DMS 273 (cell line): ENCODE results near the gene ANKRD18A.
"Not testable (repeated sequence)": the region's sequence is repeated elsewhere in the genome, so short reads cannot be mapped to it uniquely, and the experiment has no call there.

Experiments used
- DNase-seq: peaks from one replicate; lab custom pipeline; 2025; ENCODE audit not compliant: unreplicated experiment; lab: John Stamatoyannopoulos, UW

ANKRD18A gene

DNA sequence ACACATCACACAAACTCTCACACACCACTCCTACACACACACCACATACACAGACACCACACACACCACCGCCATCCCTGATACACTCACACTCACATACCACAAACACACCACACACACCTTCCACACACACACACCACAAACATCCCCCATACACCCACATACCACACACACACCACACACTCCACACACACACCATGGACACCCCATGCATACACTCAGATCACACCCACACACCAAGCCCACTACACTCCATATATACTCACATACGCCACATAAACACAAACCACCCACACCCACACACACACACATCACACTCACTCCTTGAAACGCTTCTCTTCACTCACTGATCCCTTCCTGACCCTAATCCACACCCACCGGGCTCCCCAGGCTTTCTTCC, 9.1 kb upstream of the ANKRD18A start:
- no peak for DNase-seq

DNA sequence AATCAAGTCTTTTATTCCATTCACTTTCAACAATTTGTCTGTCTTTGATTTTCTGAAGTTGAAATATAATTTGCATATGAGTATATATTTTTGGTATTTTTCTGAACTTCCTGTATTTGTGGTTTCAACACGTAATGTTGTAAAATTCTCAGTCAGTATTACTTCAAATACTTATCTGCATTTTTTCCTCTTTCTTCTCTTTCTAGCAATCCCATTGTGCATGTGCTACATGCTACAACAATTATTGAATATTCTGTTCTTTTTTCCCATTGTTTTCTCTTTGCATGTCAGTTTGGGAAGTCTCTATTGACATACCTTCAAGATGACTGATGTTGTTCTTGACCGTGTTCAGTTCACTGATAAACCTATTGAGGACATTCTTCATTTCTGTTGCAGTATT, 5.6 kb upstream of the ANKRD18A start:
- no peak for DNase-seq

DNA sequence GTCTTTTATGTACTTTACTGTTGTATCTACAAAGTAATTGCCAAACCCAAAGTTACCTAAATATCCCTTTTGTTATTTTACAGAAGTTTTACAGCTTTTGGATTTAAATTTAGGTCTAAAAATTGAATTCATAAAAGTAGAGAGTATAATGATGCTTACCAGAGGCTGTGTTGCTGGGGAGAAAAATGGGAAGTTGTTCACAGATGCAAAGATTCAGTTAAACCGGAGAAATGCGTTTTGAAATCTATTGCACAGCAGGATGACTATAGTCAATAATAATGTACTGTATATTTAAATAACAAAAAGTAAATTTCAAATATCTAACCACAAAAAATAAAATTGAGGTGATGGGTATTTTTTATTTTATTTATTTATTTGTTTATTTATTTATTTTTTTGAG, 2.6 kb upstream of the ANKRD18A start:
- DNase-seq: no peak

DNA sequence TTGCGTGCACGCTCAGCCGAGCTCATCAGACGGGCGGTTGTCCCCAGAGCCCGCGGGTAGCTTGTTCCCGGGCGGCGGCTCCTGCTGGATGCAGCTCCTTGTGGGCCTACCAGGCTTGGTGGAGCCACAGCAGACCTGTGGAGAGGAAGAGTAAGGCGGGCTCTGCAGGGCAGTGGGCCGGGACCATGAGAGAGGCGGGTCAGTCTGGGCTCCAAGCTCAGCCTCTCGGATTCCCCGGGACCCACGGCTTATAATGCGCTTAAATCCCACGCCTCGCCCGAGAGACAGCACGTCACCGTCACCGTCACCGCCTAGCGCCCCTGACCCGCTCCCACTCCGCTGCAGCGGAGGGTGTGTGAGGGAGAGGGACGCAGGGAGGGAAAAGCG, 1.9 kb upstream of the ANKRD18A start:
- peak; percentile 83 for DNase-seq

DNA sequence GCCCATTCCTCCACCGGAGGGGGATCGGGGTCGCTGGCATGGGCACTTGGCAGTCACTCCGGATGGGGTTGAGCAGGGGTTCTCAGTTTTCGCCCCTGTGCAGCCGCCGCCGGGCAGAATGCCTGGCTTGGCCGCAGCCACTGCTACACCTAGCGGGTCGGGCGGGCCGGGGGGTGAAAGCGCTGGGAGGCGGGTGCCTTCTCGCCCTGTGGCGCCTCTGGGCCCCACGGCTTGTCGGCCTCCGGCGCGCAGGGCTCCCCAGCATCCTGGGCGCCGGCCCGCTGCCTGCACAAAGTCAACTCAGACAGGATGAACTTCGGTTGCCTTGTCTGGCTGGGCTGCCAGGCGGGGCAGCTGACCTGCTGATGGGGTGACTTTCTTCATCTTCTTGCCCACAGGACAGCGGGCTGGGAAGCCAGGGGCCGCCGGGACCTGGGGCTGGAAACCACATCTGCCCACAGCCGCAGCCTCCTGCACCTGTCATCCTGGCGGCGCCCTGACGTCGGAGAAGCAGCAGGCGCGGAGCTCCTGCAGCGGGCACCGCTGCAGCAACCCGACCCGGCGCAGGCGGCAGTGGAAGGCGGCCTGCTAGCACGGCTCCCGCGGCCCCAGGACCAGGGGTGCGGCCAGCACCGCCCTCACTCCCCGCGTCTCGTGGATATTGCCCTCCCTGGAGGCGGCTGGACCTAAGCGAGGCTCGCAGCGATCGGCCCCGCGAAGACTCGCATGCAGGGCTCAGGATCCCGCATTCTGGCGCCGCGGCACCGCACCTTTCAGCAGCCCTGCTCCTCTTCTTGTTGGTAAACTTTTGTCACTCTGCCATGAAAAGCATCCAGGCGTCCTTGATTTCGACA, 1.3 kb upstream of the ANKRD18A start:
- DNase-seq: peak; percentile 79

DNA sequence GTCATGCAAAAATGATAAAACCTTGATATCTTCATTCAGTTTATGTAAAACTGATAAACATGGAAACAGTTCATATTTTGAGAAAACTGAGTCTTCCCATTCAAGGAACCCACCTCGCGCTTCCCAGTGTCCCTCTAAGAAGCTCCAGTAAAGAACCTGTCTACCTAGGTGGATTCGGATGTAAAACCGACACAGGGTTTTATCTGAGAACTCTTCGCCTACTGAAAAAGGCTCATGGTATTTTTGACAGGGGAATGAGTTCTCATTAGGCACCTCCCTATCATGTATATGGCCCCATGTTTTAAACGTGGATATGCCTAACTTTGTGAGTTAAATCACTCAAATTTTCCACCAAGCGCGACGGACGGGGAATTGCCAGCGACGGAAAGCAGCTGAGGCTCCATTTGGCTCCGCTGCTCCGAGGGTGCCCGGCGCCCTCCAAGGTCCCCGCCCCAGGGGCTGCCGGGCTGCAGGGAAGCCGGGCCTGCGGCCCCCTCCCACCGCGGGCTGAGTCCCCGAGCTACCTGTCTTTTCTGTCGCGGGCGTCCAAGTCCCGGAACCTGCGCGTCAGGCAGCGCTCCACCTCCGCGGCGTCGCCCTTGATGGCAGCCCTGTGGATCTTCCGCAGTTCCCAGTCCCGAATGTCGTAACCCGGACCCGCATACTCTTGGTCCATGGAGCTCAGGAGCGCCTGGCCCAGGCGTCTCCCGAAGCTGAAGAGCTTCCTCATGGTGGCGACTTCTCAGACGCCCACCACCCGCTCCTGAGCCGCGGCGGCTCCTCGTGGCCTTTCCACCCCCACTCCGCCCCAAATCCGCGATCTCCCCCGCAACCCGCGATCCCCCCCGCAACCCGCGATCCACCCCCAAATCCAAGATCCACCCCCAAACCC, 594 bp downstream of the ANKRD18A start:
- peak; percentile 73 for DNase-seq

DNA sequence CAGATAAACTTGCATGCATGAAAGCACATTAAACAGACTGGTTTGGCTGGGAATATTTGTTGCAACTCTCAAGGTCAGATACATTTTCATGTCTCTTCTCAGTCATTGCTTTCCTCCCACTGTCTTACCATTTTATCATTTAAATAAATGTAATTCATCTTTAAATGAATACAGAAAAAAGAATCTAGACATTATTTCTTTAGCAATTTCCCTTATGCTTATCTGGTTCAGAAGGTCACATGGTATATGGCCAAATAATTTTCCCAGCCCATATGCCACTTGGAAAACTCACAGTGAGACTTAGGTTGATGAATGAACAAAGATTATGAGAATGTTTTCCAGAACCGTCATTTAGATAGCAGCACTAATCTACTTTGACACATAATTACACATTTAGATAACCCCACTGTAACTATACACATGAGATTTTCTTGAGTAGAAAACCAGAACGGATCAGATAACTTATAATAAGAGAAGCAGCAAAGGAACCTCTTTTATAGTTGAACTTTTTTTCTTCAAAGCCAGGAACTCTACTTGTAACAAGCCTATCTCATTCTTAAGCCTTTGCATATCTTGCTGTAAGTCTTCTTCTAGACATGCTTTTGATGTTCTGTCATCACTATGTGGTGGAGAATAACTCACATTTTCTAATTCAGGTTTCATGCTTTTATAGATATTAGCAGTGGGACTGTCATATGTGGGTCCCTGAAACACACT, 22.2 kb downstream of the ANKRD18A start:
- not testable (repeated sequence) for DNase-seq

DNA sequence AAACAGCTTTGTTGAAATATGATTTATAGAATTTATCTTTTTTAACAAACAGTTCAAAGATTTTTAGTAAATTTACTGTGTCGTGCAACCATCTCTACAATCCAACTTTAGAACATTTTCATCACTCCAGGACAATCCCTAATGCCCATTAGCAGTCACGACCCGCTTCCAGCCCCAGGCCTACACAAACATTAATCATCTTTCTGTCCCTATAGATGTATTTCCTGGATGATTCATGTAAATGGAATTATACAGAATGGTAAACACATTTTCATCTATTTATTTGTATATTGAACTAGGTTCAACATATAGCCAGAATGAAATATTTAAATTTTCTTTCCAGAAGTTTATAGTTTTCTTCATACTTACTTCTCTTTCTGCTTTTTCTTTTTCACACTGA, 25.3 kb downstream of the ANKRD18A start:
- DNase-seq: not testable (repeated sequence)

DNA sequence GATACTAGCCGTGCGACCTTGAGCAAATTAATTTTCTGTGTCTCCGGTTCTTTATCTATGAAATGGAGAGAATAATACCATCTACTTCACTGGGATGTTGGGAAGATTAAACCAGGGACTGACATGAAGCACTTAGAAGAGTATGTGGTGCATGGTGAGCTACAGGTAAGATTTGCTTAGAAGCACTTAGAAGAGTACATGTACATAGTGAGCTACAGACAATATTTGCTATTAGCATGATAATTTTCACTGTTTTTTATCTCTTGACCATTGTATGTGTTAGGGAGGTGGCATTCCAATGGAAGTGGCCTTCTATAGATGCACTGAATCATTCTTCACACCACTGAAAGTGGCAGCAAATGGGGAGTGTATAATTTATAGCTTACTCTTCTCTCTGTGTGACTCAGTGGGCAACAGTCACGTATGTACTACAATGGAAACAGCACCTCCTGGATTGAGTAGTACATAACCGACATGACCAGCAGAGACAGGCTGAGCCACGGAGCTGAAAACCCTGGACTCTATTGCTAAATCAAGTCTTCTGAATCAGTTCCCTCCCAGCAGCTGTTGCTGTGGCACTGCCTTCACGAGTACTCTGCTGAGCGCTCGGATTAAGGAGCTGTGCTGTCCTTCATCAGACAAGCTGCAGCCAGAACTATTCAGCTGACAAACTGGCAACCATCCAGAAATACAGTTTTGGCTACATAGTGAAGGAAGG, 28.9 kb downstream of the ANKRD18A start:
- DNase-seq: peak; percentile 7

DNA sequence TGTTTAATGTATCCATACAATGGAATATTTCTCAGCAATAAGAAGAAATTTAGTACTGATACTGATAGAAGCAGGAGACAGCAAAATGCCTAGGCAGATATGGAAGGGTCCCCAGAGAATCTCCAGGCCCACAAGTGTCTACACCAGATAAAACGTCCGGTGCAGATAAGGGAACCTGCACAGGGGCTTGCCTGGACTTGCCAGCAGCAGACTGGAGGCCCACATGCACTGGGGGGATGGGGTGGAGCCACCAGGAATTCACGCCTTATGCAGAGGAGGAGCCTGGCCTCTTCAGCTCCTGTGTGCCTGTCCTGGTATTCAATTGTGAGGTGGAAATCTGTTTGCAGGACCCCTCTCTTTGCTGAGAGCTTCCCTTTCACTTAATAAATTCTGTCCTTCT, 36.6 kb downstream of the ANKRD18A start:
- not testable (repeated sequence) for DNase-seq

DNA sequence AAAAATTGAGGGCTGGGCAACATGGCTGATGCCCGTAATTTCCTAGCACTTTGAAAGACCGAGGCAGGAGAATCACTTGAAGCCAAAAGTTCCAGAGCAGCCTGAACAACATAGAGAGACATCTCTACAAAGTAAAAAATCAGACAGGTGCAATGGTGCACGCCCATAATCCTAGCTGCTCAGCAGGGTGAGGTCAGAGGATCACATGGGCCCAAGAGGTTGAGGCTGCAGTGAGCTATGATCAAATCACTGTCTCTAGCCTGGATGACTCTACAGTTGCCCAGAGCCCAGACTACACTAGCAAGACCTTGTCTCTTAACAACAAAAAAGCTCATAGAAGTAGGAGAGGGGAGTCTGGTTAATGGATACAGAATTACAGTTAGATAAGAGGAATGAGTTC, 40.3 kb downstream of the ANKRD18A start:
- not testable (repeated sequence) for DNase-seq

DNA sequence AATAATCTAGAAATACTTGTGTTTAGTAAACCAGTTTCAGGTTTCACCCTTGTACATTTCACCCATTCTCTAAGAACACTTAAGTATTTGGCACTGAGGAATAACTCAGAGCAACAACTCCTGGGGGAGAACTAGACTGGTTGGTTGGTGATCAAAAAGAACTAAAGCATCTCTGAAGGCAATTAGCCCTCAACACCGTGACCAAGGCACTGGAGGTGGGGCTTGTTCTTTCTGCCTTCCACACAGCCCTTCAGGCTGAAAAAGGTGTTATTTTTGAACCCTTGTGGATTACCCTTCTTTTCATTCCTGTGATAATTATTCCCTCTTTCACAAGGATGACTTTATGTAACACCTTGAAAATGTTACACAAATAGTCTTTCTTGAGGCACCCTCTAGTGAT, 44.2 kb downstream of the ANKRD18A start:
- DNase-seq: not testable (repeated sequence)

DNA sequence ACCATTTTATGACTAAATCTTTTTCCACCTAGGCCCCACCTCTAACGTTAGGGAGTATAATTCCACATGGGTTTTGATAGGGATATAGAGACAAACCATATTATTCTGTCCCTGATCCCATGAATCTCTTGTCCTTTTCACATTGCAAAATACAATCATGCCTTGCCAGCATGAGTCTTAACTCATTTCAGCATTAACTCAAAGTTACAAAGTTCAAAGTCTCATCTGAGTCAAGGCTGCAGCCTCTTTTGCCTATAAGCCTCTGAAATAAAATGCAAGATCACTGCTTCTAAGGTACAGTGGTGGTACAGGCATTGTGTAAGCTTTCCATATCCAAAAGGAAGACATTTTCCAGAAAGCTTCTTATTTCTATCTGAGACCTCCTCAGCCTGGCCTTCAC, 54.3 kb downstream of the ANKRD18A start:
- DNase-seq: not testable (repeated sequence)

DNA sequence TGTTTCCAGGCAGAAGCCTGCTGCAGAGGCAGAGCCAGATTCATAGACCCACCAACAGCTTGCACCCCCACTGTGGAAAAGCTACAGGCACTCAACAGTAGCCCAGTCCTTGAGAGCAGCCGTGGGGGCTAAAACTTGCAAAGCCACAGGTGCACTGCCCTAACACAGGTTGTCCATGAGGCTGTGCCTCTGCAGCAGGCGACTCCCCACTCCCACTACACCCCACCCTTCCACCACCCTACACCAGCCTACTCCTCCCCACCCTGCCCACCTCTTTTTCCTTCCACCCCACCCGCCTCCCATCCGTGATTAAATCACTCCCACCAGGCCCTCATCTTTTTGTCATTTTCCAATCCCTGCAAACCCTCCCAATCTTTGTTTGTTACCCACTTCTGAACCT, 55.2 kb downstream of the ANKRD18A start:
- DNase-seq: not testable (repeated sequence)

DNA sequence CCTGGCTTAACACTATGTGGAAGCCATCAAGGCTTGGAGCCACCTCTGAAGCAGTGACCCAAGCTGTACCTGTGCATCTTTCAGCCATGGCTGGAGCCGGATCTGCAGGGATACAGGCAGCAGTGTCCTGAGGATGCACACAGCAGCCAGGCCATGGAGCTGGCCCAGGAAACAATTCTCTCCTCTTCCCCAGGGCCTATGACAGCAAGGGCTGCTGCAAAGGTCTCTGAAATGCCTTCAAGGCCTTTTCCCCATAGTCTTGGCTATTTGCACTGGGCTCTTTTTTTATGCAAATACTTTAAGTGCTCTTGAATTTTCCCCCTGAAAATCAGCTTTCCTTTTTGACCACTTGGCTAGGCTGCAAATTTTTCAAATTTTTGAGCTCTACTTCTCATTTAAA, 56.5 kb downstream of the ANKRD18A start:
- DNase-seq: not testable (repeated sequence)

DNA sequence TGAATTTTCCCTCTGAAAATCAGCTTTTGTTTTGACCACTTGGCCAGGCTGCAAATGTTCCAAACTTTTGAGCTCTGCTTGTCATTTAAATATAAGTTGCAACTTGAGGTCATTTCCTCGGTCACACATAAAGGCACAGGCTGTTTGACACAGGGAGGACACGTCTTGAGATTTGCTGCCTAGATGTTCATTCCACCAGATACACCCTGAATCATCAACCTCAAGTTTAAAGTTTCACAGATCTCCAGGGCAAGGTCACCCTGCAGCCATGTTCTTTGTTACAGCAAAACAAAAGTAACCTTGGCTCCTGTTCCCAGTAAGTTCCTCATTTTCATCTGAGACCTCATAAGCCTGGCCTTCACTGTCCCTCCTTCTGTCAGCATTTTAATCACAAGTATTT, 59.3 kb downstream of the ANKRD18A start:
- not testable (repeated sequence) for DNase-seq

DNA sequence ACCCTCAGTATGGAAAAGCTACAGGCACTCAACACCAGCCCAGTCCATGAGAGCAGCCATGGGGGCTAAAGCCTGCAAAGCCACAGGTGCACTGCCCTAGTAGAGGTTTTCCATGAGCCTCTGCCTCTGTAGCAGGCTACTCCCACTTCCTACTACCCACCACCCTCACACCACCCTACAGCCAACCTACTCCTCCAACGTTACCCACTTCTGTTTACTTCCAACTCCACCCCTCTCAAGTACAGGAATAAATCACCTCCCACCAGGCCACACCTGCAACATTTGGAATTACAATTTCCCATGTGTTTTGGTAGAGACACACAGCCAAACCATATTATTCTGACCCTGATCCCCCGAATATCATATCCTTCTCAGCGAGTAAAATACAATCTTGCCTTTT, 61.2 kb downstream of the ANKRD18A start:
- not testable (repeated sequence) for DNase-seq

DNA sequence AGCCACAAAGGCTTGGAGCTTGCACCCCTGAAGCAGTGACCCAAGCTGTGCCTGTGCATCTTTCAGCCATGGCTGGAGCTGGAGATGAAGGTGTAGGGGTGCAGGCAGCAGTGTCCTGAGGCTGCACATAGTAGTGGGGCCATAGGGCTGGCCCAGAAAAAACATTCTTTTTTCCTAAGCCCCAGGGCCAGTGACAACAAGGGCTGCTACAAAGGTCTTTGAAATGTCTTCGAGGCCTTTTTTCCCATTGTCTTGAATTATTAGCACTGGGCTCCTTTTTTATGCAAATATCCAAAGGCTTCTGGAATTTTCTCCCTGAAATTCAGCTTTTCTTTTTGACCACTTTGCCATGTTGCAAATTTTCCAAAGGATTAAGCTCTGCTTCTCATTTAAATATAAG, 62.6 kb downstream of the ANKRD18A start:
- DNase-seq: not testable (repeated sequence)

DNA sequence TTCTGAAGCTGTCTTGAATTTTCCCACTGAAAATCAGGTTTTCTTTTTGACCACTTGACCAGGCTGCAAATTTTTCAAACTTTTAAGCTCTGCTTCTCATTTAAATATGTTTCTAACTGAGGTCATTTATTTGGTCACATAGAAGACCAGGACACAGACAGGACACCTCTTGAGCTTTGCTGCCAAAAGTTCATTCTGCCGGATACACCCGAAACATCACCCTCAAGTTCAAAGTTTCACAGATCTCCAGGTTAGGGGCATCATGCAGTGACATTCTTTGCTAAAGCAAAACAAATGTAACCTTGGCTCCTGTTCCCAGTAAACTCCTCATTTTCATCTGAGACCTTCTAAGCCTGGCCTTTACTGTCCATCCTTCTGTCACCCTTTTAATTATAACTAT, 65.4 kb downstream of the ANKRD18A start:
- not testable (repeated sequence) for DNase-seq

DNA sequence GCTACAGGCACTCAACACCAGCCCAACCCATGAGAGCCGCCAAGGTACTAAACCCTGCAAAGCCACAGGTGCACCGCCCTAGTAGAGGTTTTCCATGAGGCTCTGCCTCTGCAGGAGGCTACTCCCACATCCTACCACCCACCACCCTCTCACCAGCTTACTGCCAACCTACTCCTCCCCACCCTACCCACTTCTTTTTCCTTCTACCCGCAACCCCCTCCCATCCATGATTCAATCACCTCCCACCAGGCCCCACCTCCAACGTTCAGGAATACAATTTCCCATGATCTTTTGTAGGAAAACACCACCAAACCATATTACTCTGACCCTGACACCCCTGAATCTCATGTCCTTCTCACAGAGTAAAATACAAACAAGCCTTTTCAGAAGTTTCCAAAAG, 67.4 kb downstream of the ANKRD18A start:
- DNase-seq: not testable (repeated sequence)
